ENCODE results near the gene LDHA.
"Not testable (repeated sequence)": the region's sequence is repeated elsewhere in the genome, so short reads cannot be mapped to it uniquely, and the experiment has no call there.

LDHA gene

GRCh38 chr11:18394928-18395734 is 768 bp downstream of the LDHA start:
- peak; percentile 34 for DNase-seq

GRCh38 chr11:18395735-18396504 is 1.6 kb downstream of the LDHA start:
- DNase-seq = peak; percentile 99

GRCh38 chr11:18397921-18398320 is 3.6 kb downstream of the LDHA start:
- DNase-seq = no peak

DNA sequence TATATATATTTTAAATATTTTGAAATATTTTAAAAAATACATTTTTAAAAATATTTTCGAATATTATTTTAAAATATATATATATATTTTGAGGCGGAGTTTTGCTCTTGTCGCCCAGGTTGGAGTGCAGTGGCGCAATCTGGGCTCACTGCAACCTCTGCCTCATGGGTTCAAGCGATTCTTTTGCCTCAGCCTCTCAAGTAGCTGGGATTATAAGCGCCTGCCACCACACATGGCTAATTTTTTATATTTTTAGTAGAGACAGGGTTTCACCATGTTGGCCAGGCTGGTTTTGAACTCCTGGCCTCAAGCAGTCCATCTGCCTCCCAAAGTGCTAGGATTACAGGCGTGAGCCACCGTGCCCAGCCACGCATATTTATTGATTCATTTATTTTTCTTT is 6.7 kb downstream of the LDHA start:
- DNase-seq = not testable (repeated sequence)

GRCh38 chr11:18404062-18404461 is 9.7 kb downstream of the LDHA start:
- DNase-seq = no peak

DNA sequence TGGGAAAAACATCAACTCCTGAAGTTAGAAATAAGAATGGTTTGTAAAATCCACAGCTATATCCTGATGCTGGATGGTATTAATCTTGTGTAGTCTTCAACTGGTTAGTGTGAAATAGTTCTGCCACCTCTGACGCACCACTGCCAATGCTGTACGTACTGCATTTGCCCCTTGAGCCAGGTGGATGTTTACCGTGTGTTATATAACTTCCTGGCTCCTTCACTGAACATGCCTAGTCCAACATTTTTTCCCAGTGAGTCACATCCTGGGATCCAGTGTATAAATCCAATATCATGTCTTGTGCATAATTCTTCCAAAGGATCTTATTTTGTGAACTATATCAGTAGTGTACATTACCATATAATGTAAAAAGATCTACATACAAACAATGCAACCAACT is 13.0 kb downstream of the LDHA start:
- not testable (repeated sequence) for DNase-seq

DNA sequence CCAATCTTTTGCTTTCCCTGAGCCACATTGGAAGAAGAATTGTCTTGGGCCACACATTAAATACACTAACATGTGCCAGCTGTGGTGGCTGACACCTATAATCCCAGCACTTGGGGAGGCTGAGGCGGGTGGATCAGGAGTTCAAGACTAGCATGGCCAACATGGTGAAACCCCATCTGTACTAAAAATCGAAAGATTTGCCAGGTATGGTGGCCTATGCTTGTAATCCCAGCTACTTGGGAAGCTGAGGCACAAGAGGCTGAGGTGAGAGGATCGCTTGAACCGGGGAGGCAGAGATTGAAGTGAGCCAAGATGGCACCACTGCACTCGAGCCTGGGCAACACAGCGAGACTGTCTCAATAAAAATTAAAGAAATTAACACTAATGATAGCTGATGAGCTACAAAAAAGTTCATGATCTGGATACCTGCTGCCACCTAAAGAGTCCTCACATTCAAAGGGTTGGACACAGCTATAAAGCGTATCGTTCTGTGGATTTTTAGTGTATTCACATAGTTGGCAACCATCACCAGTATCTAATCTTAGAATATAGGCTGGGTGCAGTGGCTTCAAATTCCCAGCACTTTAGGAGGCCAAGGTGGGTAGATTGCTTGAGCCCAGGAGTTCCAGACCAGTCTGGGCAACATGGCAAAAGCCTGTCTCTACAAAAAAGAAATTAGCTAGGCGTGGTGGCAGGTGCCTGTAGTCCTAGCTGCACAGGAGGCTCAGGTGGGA is 14.4 kb downstream of the LDHA start:
- no peak for DNase-seq

DNA sequence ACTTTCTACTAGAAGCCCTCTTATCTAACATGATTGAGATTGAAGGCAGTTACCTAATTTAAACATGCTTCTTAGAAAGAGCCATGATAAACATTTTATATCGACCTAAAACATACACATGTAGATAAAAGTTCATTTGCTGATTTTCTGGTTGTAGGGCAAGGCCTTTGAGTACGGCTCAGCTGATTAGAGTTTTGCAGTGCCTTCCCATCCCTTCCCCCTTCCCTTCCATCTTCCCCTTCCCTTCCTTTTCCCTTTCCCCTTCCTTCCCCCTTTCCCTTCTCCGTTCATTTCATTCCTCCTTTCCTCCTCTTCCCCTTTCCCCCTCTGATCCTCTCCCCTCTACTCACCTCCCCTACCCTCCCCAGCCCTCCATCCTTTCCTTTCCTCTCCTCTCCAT is 22.1 kb downstream of the LDHA start:
- DNase-seq = no peak

DNA sequence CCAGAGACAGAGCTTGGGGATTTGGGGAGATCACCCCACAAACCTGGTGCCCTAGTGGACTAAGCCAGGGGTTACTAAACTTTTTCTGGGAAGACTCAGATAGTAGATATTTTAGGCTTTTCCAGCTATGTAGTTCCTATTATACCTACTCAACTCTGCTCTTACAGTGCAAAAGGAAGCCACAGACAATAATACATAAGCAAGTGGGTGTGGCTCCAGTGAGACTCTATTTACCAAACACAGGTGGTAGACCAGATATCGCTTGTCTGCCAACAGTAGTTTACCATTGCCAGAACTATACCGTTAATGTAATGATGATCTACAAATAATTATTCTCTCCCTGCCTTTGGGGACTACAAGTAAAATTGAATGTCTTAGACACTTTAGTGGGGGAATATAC is 24.7 kb downstream of the LDHA start:
- DNase-seq = no peak

- DNase-seq = no peak
Observed at GRCh38 chr11:18420067-18420466, 25.7 kb downstream of the LDHA start.

DNA sequence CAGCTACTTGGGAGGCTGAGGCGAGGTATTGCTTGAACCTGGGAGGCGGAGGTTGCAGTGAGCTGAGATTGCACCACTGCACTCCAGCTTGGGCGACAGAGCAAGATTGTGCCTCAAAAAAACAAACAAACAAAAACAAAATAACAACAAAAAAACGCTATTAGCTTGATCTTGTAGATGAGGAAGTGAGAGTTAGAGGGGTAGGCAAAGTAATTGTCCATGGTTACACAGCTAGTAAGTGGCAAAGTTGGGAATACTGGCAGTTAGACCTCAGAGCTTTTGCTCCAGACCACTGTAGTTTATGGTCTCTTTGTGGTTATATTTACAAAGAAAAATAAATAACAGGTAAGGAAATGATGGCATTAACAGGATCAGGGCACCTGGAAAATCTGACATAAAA is 32.9 kb downstream of the LDHA start:
- no peak for DNase-seq

DNA sequence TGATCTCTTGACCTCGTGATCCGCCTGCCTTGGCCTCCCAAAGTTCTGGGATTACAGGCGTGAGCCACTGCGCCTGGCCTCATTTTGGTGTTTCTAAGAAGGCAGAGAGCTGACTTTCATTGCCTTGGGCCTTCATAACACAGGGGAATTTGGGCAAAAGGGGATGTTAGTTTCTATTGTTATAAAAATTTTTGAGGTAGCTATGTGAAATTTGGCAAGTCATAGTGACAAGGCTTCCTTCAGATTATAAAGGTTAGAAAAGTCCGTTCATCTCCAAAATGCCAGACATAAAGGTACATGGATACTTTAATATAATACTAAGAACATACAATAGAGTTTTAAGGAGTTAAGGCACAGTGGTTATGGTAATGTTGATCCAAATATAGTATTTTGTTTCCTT is 35.0 kb downstream of the LDHA start:
- DNase-seq = no peak

- no peak for DNase-seq
Observed at GRCh38 chr11:18438691-18439090, 44.3 kb downstream of the LDHA start.

DNA sequence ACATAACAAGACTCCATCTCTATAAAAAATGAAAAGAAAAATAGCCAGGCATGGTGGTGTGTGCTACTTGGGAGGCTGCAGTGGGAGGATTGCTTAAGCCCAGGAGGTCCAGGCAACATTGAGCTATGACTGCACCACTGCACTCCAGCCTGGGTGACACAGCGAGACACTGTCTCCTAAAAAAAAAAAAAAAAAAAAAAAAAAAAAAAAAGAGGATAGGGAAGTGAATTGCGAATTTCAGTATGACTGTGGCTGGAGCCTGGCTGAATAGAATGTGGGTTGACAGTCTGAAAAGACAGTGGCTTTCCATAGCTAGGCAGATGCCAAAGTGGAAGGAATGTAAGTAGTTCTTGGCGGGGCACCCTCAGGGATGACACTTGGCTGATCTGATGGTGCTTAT is 54.9 kb downstream of the LDHA start:
- no peak for DNase-seq

DNA sequence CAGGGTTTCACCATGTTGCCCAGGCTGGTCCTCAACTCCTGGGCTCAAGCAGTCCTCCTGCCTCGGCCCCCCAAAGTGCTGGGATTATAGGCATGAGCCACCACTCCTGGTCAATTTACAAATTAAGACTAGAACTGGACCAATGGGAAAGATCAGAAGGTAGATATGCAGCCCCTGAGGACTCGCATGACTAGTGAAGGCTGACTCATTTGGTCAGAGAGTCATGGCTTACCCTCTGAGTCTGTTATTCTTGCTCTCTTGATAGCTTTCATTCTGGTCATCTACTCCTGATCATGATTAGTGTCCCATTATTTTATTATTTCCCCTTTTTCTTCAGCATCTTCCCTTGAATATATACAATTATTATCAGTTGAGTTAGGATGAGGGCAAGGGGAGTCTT is 58.6 kb downstream of the LDHA start:
- DNase-seq = no peak

DNA sequence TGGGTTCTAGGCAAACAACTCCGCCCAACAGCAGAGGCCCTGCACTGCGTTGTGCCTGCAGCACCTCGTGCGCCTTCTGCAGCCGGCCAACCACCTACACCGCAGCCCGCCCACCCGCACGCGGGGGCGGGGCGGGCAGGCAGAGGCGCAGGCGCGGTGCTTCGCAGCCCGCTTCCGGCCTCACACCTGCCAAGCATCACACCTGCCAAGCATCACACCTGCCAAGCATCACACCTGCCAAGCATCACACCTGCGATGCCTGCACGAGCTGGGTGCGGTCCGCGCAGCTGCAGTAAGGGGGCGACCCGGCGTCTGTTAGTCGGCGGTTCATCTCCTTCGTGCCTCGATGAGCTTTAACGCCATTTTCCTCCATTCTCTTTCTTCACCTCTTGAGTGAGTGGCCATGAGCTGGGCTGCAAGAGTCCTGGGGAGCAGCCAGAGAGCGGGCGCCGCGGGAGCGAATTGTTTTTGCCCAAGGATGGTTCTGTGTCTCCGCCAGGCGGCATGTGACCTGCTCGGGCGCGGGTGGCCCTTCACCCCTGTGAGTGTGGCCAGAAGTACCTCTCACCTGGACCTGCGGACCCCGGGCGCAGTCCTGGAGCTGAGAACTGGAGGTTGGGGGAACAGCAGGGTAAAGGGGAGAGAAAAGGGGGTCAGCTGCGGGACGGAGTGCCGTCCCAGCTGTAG is 61.5 kb downstream of the LDHA start, which contains the start of gene LDHAL6A:
Gene LDHAL6A, plus strand, starts transcription at position 171 of the 687 bp plus-strand sequence. CDS start 825 bp downstream, outside the sequence.
- DNase-seq = no peak

- DNase-seq = no peak
Observed at GRCh38 chr11:18457450-18457849, 63.1 kb downstream of the LDHA start.

Data from NCI-H2029 (cell line).